ENCODE results near the gene NR4A1.

NR4A1 gene

DNA sequence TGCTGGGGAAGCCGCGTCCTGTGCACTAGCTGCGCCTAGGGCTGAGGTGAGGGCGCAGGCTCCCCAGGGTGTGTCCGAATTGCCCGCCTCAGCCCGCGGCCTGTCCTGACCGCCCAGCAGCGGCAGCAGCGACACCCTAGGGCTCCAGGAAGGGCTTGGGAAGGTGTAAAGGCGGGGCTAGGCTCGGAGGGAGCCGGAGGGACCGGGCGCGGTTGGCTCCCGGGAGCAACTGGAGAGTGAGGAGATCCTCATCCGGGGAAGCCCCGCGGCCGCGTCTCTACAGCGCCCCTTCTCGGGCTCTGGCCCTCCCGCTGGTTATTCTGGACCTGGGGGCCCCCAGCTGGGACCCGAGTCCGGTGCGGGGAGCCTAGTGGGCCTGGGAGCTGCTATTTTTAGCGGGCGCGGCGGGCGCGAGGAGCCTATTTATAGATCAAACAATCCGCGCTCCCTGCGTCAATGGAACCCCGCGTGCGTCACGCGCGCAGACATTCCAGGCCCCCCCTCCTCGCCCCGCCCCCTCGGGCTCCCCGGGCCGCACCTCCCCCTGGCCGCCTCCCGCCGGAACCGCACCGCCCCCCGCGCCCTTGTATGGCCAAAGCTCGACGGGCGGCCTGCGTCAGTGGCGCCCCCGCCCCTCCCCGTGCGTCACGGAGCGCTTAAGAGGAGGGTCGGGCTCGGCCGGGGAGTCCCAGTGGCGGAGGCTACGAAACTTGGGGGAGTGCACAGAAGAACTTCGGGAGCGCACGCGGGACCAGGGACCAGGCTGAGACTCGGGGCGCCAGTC is at the start of gene NR4A1:
TSS of gene NR4A1 (plus strand) at position 685 of the 784 bp plus-strand sequence. CDS start 2,887 bp downstream, outside the sequence.
- Histone ChIP-seq H3K9me3 (no peaks in the 10 kb centered on the region), H3K4me2 (peak within 1 kb of the TSS; percentile 100), H3K36me3 (peaks cover 24% of the 10 kb centered on the region), H3K27me3 (no peaks in the 10 kb centered on the region), H3K27ac (peak within 1 kb of the TSS; percentile 95), H3K4me3 (peak within 1 kb of the TSS; percentile 75), H3K9ac (peak within 1 kb of the TSS; percentile 91), H3K4me1 (peaks cover 47% of the 10 kb centered on the region), H4K20me1 (peaks cover 42% of the 10 kb centered on the region)
- TF ChIP-seq Cebpa-rat (IDR thresholded peaks at IDR 0.05) = no peak

DNA sequence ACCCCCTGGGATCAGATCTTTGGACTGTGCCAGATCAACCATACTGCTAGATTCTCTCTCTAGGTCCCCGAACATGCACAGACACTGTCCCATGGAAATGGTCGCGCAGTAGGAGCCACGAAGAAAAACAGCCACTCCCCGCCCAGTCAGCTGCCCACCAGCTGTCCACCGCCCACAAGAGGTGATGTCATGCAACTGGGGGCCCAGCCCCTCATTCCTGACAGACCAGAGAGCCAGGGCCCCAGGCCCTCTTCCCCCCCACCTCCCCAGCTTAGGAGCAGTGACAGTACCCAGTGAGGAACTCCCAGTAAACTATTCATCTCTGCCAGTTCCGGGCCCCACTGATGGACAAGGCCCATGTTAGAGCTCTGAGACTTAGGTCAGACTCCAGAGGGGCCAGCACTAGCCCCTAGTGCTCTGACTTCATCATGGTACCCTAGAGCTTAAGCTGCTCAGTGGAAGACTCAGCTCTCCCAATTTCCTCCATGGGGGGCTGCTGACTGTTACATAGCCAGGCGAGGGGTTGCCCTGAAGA is 48.2 kb upstream of the NR4A1 start:
- Histone ChIP-seq H3K4me1 (peaks cover 50% of the 10 kb centered on the region), H3K4me3 (no peak overlapping the region), H3K27ac (0 out of 2 replicates have a peak overlapping the region, but pooled peaks have one; percentile 41), H3K9me3 (no peaks in the 10 kb centered on the region), H3K27me3 (peaks cover 15% of the 10 kb centered on the region), H3K4me2 (peak overlapping the region; percentile 72), H3K9ac (0 out of 2 replicates have a peak overlapping the region, but pooled peaks have one; percentile 15), H3K36me3 (peaks cover 14% of the 10 kb centered on the region), H4K20me1 (peaks cover 13% of the 10 kb centered on the region; the same call in 1 of the 2 replicates)
- no peak for TF ChIP-seq Cebpa-rat (IDR thresholded peaks at IDR 0.05)

DNA sequence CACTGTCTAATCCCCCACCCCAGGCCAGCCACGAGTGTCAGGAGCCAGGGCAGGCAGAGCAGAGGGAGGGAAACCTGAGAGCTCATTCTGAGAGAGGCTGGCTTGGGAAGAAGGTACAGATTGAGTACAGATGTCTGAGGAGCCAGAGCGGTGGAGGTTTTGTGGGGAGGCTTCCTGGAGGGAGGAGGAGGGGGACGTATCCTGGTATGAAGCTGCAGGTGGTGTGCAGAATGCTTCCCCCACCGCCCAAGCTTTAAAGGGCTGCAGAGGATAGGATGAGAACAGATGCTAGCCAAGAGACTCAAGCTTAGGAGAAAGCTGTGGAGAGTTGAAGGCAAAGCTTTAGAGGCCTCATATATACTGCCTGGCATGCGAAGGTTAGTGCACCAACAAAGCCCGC is 47.7 kb upstream of the NR4A1 start:
- Histone ChIP-seq H3K9me3 (no peaks in the 10 kb centered on the region), H3K9ac (0 out of 2 replicates have a peak overlapping the region, but pooled peaks have one; percentile 15), H4K20me1 (peaks cover 15% of the 10 kb centered on the region), H3K4me2 (peak overlapping the region; percentile 72), H3K4me1 (peaks cover 55% of the 10 kb centered on the region), H3K27me3 (peaks cover 15% of the 10 kb centered on the region), H3K36me3 (peaks cover 14% of the 10 kb centered on the region), H3K27ac (0 out of 2 replicates have a peak overlapping the region, but pooled peaks have one; percentile 41), H3K4me3 (no peak overlapping the region)
- no peak for TF ChIP-seq Cebpa-rat (IDR thresholded peaks at IDR 0.05)

GRCh38 chr12:52004042-52004648 is 47.1 kb upstream of the NR4A1 start:
- H3K27ac ChIP-seq = no peak overlapping the region
- H3K9ac ChIP-seq = no peak overlapping the region

GRCh38 chr12:52005218-52005902 is 45.9 kb upstream of the NR4A1 start:
- H3K27me3 ChIP-seq = peaks cover 15% of the 10 kb centered on the region

More at GRCh38 chr12:52004042-52004648, 47.1 kb upstream of the NR4A1 start:
- Histone ChIP-seq H3K4me2 (peak overlapping the region; percentile 72), H3K4me1 (peaks cover 60% of the 10 kb centered on the region), H3K36me3 (peaks cover 11% of the 10 kb centered on the region), H4K20me1 (peaks cover 20% of the 10 kb centered on the region), H3K9me3 (no peaks in the 10 kb centered on the region), H3K4me3 (no peak overlapping the region), H3K27me3 (peaks cover 15% of the 10 kb centered on the region)
- no peak for TF ChIP-seq Cebpa-rat (IDR thresholded peaks at IDR 0.05)

DNA sequence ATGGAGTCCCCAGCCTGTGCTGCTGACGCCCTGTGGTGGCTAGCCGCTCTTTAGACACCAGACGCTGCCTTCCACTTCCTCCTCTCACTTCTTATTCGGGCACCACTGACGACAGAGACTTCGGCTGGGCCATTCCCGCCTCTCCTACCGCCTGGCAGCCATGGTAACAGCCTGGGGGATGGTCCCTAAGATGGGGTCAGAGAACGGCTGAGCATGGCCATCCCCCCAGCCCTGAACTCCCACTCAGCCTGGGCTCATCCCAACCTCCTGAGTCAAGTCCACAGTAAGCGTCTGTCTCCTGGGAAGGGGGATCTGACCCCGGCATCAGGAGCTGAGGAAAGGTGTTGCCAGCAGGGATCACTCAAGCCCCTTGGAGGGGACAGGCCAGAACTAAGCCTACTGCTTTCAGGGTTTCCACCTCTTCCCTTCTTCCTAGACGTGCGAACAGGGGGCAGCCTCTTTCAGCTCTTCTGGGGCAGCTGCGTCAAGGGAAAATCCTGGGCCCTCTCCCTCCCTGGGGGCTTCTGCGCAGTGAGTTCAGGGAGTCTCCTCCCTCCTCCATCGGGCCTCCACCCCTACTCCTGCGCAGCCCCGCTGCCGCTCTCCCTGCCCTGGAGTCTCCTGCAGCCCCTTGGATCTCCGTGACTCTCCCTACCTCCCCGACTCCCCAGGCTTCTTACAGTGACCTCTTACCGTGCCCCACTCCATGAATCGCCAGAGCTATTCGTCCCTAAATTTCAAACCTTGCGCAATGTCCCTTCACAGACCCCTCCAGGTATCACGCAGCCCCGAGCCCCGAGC is 45.1 kb upstream of the NR4A1 start:
- Histone ChIP-seq H3K27me3 (peaks cover 15% of the 10 kb centered on the region), H3K27ac (no peak overlapping the region), H3K4me2 (peak overlapping the region; percentile 92), H3K4me3 (peak overlapping the region; percentile 90), H3K4me1 (peaks cover 80% of the 10 kb centered on the region), H3K9ac (0 out of 2 replicates have a peak overlapping the region, but pooled peaks have one; percentile 0), H3K9me3 (no peaks in the 10 kb centered on the region), H4K20me1 (peaks cover 25% of the 10 kb centered on the region), H3K36me3 (peaks cover 8% of the 10 kb centered on the region)
- TF ChIP-seq Cebpa-rat (IDR thresholded peaks at IDR 0.05) = no peak

More at GRCh38 chr12:52005218-52005902, 45.9 kb upstream of the NR4A1 start:
- H3K36me3 ChIP-seq = 0 out of 2 replicates have a peak, but pooled peaks cover under 1% of the 10 kb centered on the region
- peaks cover 72% of the 10 kb centered on the region for H3K4me1 ChIP-seq
- H3K9ac ChIP-seq = no peak overlapping the region
- H4K20me1 ChIP-seq = peaks cover 25% of the 10 kb centered on the region
- no peak overlapping the region for H3K4me3 ChIP-seq
- peak overlapping the region; percentile 92 for H3K4me2 ChIP-seq
- H3K27ac ChIP-seq = no peak overlapping the region
- no peak for TF ChIP-seq Cebpa-rat (IDR thresholded peaks at IDR 0.05)
- H3K9me3 ChIP-seq = no peaks in the 10 kb centered on the region

GRCh38 chr12:52006726-52007157 is 44.5 kb upstream of the NR4A1 start, which contains the start of gene TAMALIN:
TSS of gene TAMALIN (plus strand) at chr12:52006946. CDS start at chr12:52007020, 74 bp downstream.
- Histone ChIP-seq H4K20me1 (peaks cover 25% of the 10 kb centered on the region), H3K4me1 (peaks cover 81% of the 10 kb centered on the region), H3K9me3 (no peaks in the 10 kb centered on the region), H3K4me3 (peak within 1 kb of the TSS; percentile 90), H3K27me3 (peaks cover 15% of the 10 kb centered on the region), H3K36me3 (peaks cover 14% of the 10 kb centered on the region), H3K4me2 (peak within 1 kb of the TSS; percentile 92), H3K27ac (peak within 1 kb of the TSS; percentile 83), H3K9ac (peak within 1 kb of the TSS; percentile 88)
- no peak for TF ChIP-seq Cebpa-rat (IDR thresholded peaks at IDR 0.05)

DNA sequence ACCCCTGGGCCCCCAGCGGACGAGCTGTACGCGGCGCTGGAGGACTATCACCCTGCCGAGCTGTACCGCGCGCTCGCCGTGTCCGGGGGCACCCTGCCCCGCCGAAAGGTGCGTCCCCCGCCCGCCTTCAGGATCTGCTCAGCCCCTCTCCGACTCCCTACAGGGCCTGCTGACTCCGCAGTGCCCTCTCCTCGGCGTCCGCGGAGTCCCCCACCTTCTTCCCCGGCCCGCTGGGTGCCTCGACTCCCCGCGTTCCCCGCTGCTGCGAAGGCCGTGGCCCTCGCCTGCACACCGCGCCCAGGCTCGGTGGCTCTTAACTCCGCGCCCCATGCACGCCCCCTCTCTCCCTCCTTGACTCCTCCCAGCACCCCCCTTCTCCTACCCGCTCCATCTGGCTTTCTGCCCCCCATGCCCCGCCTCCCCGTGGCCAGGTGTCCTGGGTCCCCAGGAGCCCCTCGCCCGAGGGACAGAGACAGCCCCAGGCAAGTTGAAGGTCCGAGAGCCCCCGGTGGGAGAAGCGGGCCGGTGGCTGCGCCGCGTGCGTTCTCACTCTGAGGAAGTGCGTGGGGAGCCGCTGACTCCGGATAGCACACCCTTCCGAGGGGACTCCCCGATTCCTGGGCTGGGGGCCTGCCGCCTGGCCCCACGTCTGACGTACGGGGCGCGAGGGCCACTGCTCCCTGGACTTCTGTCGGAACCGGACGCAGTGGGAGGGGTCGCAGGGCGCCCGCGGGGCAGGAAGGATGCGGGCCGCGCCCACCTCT is 43.9 kb upstream of the NR4A1 start:
- Histone ChIP-seq H3K9ac (peak overlapping the region; percentile 88), H3K27ac (peak overlapping the region; percentile 83), H3K4me1 (peaks cover 79% of the 10 kb centered on the region), H3K4me2 (peak overlapping the region; percentile 92), H3K36me3 (peaks cover 20% of the 10 kb centered on the region), H3K27me3 (peaks cover 15% of the 10 kb centered on the region), H4K20me1 (peaks cover 25% of the 10 kb centered on the region), H3K9me3 (no peaks in the 10 kb centered on the region), H3K4me3 (peak overlapping the region; percentile 90)
- TF ChIP-seq Cebpa-rat (IDR thresholded peaks at IDR 0.05) = no peak
